WTC11 (cell line): ENCODE data around the gene EXOC6. TPM values are rescaled to one million over a fixed set of nuclear protein-coding genes. Genes with fewer than 3 reads are reported as not detected.

Experiments used
- ATAC-seq: fragments of 200-7000 bp; cut with Tn5 transposase; 2 replicates; pipeline ENCODE4 v1.10.0; 2021; ENCODE audit warnings: mild to moderate bottlenecking, moderate library complexity
- CTCF ChIA-PET: fragments of 300-600 bp; sonication (Branson Sonifier 250); formaldehyde crosslinking; loops from one replicate; lab custom pipeline; 2021; ENCODE audit warnings: antibody characterized with exemption; lab: Charles Lee
- POLR2A ChIA-PET: fragments of 350-600 bp; sonication (Branson Sonifier 250); formaldehyde crosslinking; loops from one replicate; lab custom pipeline; 2021; ENCODE audit warnings: antibody characterized with exemption; lab: Charles Lee
- DNase-seq: peaks from one replicate; pipeline ENCODE4 v3.0.0; 2021; ENCODE audit warnings: low spot score
- H3K27ac Mint-ChIP-seq: 2 replicates; pipeline ENCODE4 v1.8.0; 2021; ENCODE audit warnings: mixed read lengths
- H3K27me3 Mint-ChIP-seq: 2 replicates; pipeline ENCODE4 v1.8.0; 2021; ENCODE audit warnings: low read depth, mild to moderate bottlenecking, moderate library complexity, mixed read lengths
- H3K36me3 Mint-ChIP-seq: 2 replicates; pipeline ENCODE4 v1.8.0; 2021; ENCODE audit warnings: mixed read lengths
- H3K4me1 Mint-ChIP-seq: 2 replicates; pipeline ENCODE4 v1.8.0; 2022; ENCODE audit warnings: mixed read lengths
- H3K4me3 Mint-ChIP-seq: 2 replicates; pipeline ENCODE4 v1.8.0; 2021; ENCODE audit warnings: mild to moderate bottlenecking, moderate library complexity, mixed read lengths
- H3K9me3 Mint-ChIP-seq: 2 replicates; pipeline ENCODE4 v1.8.0; 2021; ENCODE audit warnings: mixed read lengths
- ETV6 ChIP-seq: sonication (generic); formaldehyde crosslinking; IDR thresholded peaks from 2 replicates; pipeline ENCODE4 v1.8.1; 2022; ENCODE audit warnings: mild to moderate bottlenecking, missing genetic modification reagents
- FOXK1 ChIP-seq: sonication (generic); formaldehyde crosslinking; IDR thresholded peaks from 2 replicates; pipeline ENCODE4 v1.8.0; 2022; ENCODE audit warnings: mild to moderate bottlenecking, moderate library complexity, missing genetic modification reagents
- GABPB1 ChIP-seq: sonication (generic); formaldehyde crosslinking; IDR thresholded peaks from 2 replicates; pipeline ENCODE4 v1.8.1; 2023; ENCODE audit warnings: mild to moderate bottlenecking, missing genetic modification reagents
- GTF2I ChIP-seq: fragments of 250-450 bp; sonication (Bioruptor Pico); conservative IDR thresholded peaks from 2 replicates; pipeline ENCODE4 v1.4.0; 2021; ENCODE audit warnings: mild to moderate bottlenecking
- KAT7 ChIP-seq: sonication (generic); formaldehyde crosslinking; IDR thresholded peaks from 2 replicates; pipeline ENCODE4 v1.8.1; 2023; ENCODE audit warnings: missing genetic modification reagents, mild to moderate bottlenecking, borderline replicate concordance
- NR1H2 ChIP-seq: sonication (generic); formaldehyde crosslinking; IDR thresholded peaks from 2 replicates; pipeline ENCODE4 v1.9.0; 2021; ENCODE audit warnings: mild to moderate bottlenecking, moderate library complexity, missing genetic modification reagents
- PRDM15 ChIP-seq: sonication (generic); formaldehyde crosslinking; IDR thresholded peaks from 2 replicates; pipeline ENCODE4 v1.8.0; 2022; ENCODE audit warnings: missing genetic modification reagents
- PREB ChIP-seq: sonication (generic); formaldehyde crosslinking; IDR thresholded peaks from 2 replicates; pipeline ENCODE4 v1.8.1; 2022; ENCODE audit warnings: mild to moderate bottlenecking, missing genetic modification reagents, moderate library complexity, borderline replicate concordance
- TEAD1 ChIP-seq: sonication (generic); formaldehyde crosslinking; IDR thresholded peaks from 2 replicates; pipeline ENCODE4 v1.8.0; 2022; ENCODE audit warnings: mild to moderate bottlenecking, missing genetic modification reagents
- ZNF219 ChIP-seq: sonication (generic); formaldehyde crosslinking; IDR thresholded peaks from 2 replicates; pipeline ENCODE4 v1.8.0; 2023; ENCODE audit warnings: missing genetic modification reagents, mild to moderate bottlenecking, borderline replicate concordance
- ZNF232 ChIP-seq: sonication (generic); formaldehyde crosslinking; IDR thresholded peaks from 2 replicates; pipeline ENCODE4 v1.8.0; 2022; ENCODE audit warnings: mild to moderate bottlenecking, missing genetic modification reagents
- ZNF671 ChIP-seq: fragments of 250-450 bp; sonication (Bioruptor Pico); IDR thresholded peaks from 2 replicates; pipeline ENCODE4 v1.8.0; 2021; ENCODE audit warnings: mild to moderate bottlenecking
- total RNA-seq: library from RNA; stranded (reverse); gene quantifications from 3 replicates; pipeline ENCODE4 v1.2.3, GENCODE V29; 2021
- TF ChIP-seq, protein P1 (sequence below): sonication (generic); formaldehyde crosslinking; IDR thresholded peaks from 2 replicates; pipeline ENCODE4 v1.8.1; 2023; ENCODE audit warnings: mild to moderate bottlenecking, missing genetic modification reagents, moderate library complexity
- TF ChIP-seq, protein P2 (sequence below): sonication (generic); formaldehyde crosslinking; IDR thresholded peaks from 2 replicates; pipeline ENCODE4 v1.8.0; 2022; ENCODE audit warnings: mild to moderate bottlenecking, missing genetic modification reagents
- TF ChIP-seq, protein P3 (sequence below): sonication (generic); formaldehyde crosslinking; IDR thresholded peaks from 2 replicates; pipeline ENCODE4 v1.8.1; 2022; ENCODE audit warnings: mild to moderate bottlenecking, moderate library complexity, missing genetic modification reagents

EXOC6 gene
- total RNA-seq, 1 experiment from 2014 or later: 5.0 TPM

- peaks cover 49% of the 10 kb centered on the region for H3K4me1 Mint-ChIP-seq
- ATAC-seq: no peak
- CTCF ChIA-PET: interaction anchor here (0.7 to 9.8 kb wide), 8 partner anchors 11 to 313 kb away, joined by 3 to 106 read pairs (median 4); partner anchors contain the start of gene CYP26A1
- no peak for DNase-seq
- H3K27ac Mint-ChIP-seq: no peak overlapping the region
- POLR2A ChIA-PET: interaction anchor here (0.8 kb wide), 1 partner anchor 10 kb away, joined by 3 read pairs; the partner anchor contains the start of gene CYP26A1
- peaks cover 99% of the 10 kb centered on the region for H3K27me3 Mint-ChIP-seq
- TF ChIP-seq ETV6 (CRISPR knock-in tag) (peak; percentile 6; the same call in 1 of the 2 replicates), TEAD1 (CRISPR knock-in tag) (no peak), ZNF232 (CRISPR knock-in tag) (no peak), ZNF671 (CRISPR knock-in tag) (no peak)
- TF ChIP-seq, protein P1, sequence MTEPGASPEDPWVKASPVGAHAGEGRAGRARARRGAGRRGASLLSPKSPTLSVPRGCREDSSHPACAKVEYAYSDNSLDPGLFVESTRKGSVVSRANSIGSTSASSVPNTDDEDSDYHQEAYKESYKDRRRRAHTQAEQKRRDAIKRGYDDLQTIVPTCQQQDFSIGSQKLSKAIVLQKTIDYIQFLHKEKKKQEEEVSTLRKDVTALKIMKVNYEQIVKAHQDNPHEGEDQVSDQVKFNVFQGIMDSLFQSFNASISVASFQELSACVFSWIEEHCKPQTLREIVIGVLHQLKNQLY (CRISPR knock-in tag): no peak
- TF ChIP-seq, protein P2, sequence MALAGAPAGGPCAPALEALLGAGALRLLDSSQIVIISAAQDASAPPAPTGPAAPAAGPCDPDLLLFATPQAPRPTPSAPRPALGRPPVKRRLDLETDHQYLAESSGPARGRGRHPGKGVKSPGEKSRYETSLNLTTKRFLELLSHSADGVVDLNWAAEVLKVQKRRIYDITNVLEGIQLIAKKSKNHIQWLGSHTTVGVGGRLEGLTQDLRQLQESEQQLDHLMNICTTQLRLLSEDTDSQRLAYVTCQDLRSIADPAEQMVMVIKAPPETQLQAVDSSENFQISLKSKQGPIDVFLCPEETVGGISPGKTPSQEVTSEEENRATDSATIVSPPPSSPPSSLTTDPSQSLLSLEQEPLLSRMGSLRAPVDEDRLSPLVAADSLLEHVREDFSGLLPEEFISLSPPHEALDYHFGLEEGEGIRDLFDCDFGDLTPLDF (CRISPR knock-in tag): no peak
- TF ChIP-seq, all 79 proteins: peak for 1
- no peaks in the 10 kb centered on the region for H3K9me3 Mint-ChIP-seq
- peak overlapping the region; percentile 50 for H3K4me3 Mint-ChIP-seq
- no peaks in the 10 kb centered on the region; the same call in 1 of the 2 replicates for H3K36me3 Mint-ChIP-seq
Observed at GRCh38 chr10:93063144-93063976, 215.0 kb downstream of the EXOC6 start.

GRCh38 chr10:93063977-93064660, 215.8 kb downstream of the EXOC6 start:
- no peak for ATAC-seq
- no peaks in the 10 kb centered on the region for H3K9me3 Mint-ChIP-seq
- no peak for DNase-seq
- H3K27me3 Mint-ChIP-seq: peaks cover 99% of the 10 kb centered on the region
- POLR2A ChIA-PET: interaction anchor here (0.6 to 0.8 kb wide), 2 partner anchors 9 to 163 kb away, joined by 3 read pairs; partner anchors contain the start of gene CYP26A1
- TF ChIP-seq ZNF219 (CRISPR knock-in tag) (no peak), NR1H2 (CRISPR knock-in tag) (no peak), PREB (no peak), FOXK1 (no peak), PRDM15 (CRISPR knock-in tag) (no peak), GTF2I (no peak), KAT7 (CRISPR knock-in tag) (no peak), GABPB1 (CRISPR knock-in tag) (no peak)
- TF ChIP-seq, protein P3, sequence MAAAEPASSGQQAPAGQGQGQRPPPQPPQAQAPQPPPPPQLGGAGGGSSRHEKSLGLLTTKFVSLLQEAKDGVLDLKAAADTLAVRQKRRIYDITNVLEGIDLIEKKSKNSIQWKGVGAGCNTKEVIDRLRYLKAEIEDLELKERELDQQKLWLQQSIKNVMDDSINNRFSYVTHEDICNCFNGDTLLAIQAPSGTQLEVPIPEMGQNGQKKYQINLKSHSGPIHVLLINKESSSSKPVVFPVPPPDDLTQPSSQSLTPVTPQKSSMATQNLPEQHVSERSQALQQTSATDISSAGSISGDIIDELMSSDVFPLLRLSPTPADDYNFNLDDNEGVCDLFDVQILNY: no peak
- peaks cover 56% of the 10 kb centered on the region for H3K4me1 Mint-ChIP-seq
- no peak overlapping the region for H3K27ac Mint-ChIP-seq
- peak overlapping the region; percentile 50 for H3K4me3 Mint-ChIP-seq
- CTCF ChIA-PET: interaction anchor here (0.7 to 9.8 kb wide), 5 partner anchors 11 to 312 kb away, joined by 3 to 106 read pairs (median 4); partner anchors contain the start of gene CYP26A1
- H3K36me3 Mint-ChIP-seq: peaks cover 3% of the 10 kb centered on the region; the same call in 1 of the 2 replicates
